ENCODE data around the gene TUBGCP6.

Gene TUBGCP6

DNA sequence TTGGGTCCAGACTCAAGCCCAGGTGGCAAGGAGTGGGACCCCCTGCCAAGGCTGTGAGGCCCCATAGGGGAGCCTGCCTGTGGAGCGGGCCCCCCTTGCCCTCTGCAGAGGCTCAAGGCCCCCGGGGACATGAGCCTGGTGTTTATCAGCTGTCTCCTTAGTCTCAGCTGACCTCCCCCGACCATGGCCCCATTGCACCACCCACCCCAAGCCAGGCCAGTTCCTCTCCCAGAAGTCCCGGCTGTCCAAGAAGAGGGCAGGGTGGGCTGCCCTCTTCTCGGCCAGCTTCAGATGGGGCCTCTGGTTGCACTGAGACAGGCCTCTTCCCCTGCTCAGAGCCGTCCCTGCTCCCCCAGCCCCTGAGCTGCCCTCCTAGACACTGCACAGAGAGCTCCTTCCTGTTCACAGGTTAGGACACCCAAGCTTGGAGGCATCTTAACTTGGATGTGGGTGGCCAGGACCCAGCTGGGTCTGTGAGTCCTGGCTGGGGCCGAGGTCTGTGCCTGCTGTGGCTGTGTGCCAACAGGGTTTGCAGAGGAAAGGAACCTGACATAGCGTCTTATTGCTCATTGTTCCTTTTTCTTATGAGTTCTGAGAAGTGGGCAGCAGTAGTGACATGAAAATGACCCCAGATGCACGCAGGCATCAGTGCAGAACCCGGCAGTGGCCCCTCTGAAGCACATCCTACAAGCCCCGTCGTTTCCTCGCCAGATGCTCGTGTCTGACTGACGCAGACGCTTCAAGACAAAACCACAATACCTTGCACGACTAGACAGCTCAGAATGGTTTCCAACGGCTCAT is 53.7 kb downstream of the TUBGCP6 start:
- peak; percentile 79 for DNase-seq

DNA sequence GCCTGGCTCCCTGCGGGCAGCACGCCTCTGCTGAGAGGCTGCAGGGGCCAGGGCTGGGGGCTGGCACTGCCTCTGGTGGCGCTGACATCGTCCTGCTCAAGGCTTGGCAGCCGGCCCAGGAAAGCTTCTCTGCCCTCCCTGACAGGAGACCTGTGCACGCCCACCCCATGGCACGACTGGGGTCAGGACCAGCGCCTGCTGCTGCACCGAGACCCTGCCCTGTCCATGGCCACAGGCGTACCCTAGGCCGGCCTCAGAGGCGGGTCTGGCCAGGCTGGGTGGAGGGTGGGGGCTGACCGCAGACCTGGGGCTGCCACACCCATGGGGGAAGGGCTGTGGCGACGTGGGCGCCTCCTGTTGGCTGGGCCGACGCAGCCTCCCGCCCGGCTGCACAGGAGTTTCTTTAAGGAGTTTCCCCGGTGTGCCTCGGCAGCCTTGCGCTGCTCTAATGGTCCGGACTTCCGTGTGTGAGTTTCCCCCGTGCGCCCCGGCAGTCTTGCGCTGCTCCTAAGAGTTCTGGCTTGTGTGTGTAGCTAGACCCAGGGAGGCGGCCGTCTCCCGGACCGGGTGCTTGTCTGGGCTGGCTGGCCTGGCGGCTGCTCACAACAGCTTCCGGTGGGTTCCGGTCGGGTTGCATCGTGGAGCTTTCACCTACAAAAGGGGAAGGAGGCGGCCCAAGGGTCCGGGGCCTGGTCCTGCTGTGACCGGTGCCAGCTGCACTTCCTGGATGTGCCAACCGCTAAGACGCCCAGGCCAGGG is 54.5 kb downstream of the TUBGCP6 start:
- DNase-seq, result peak; percentile 87

DNA sequence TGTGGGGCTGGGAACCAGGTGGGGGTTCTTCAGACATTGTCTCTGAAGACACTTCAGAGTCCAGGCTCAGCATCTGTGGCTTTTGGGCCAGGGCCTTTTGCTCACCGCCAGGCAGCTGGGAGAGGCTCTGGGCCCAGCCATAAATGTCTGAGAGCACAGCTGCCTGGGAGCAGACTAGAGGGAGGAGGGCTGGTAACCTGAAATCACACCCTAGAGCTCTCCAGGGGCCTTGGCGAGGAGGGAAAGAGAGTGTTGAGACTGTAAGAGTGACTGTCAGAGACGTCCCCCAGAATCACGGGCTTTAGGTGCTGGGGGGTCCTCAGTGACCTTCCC is 55.0 kb downstream of the TUBGCP6 start:
- DNase-seq, result no peak

DNA sequence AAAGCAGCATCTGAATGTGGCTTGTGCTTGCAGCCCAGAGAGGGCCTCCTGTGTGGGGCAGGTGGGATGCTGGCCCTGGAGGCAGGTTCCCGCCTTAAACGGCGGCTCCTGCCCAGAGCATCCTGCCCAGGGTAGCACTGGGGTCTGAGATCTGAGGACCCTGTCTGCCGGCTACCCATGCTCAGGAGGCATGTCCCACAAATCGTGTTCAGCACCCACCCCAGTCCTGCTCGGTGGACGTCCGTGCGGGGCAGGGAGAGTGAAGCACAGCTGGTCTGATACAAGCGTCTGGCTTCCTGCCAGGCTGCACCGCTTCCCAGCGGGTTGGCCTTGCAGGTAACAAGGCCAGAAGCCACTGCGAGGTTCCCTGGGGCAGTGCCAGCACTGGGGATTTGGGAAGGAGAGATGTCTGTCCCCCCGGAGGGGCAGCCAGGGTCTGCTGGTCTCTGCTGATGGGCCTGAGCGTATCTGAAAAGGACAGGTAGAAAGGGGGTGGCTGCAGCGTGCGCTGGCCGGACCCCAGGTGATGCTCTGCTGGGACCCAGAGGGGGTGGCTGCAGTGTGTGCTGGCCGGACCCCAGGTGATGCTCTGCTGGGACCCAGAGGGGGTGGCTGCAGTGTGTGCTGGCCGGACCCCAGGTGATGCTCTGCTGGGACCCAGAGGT is 55.5 kb downstream of the TUBGCP6 start:
- DNase-seq, result no peak

DNA sequence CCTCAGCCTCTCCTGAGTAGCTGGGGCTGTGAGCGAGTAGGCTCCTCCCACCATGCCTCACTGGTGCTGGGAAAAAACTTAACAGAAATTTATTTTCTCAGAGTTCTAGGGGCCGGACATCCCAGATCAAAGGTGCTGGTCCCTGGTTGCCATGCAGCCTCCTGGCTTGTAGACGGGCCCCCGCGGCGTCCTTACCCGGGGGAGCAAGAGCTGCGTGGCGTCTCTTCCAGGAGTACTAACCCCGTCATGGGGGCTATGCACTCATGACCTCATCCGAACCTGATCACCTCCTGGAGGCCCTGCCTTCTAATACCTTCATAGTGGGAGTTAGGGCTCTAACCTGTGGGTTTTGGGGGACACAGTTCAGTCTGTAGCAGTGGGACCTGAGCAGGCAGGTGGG is 56.5 kb downstream of the TUBGCP6 start:
- DNase-seq, result no peak

DNA sequence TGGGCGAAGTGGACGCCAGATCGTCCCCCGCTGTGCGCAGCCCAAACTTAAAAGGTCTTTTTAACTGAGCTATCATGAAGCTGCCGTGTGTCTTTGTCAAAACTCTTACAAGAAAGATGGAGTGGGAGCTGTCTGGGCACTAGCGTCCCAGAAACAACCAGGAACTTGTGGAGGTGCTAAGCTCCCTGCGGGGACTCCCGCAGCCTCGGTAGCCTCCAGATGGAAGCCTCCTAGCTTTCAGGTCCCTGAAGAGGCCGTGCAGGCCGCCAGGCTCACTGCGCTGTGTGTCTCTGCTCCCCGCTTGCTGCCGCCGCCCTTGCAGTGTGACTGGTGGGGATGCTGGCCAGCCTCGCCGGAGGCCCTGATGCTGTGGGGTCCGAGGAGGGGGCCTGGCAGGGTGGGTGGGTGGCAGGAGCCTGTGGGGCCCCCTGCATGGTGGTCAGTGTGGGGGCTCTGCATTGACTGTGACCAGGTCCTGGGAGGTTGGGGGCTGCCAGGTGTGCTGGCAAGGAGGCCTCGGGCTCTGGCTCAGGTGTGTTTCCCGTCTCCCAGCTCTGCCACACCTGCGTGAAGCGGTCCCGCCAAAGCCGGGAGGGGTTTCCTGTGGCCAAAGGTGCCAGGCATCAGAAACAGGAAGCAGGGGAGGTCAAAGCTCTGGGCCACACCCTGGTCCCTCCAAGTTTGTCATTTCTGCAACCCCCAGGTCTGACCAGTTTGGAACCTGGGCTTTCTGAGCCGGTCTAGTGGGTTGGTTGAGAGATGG is 57.9 kb downstream of the TUBGCP6 start:
- DNase-seq, result peak; percentile 43

DNA sequence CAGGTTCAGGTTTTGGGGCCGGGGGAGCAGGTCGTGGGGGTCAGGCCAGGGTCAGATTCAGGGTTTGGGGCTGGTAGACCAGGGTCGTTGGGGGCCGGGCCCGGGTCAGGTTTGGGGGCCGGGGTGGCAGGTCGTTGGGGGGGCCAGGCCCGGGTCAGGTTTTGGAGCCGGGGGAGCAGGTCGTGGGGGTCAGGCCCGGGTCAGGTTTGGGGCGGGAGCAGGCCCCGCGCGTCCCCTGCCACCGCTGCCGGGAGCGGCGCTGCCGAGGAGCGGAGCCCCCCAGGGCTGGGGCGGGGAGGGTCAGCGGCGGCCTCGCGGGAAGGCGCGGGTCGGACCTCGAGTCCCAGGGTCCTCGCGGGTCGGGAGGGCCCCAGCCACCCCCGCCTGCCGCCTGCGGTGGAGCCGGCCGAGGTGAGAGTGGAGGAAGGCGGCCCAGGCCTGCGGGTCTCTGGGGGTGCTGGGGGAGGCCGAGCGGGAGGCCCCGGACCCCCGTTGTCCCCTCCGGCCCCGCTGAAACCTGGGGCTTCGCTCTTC is 58.6 kb downstream of the TUBGCP6 start:
- no peak for DNase-seq

DNA sequence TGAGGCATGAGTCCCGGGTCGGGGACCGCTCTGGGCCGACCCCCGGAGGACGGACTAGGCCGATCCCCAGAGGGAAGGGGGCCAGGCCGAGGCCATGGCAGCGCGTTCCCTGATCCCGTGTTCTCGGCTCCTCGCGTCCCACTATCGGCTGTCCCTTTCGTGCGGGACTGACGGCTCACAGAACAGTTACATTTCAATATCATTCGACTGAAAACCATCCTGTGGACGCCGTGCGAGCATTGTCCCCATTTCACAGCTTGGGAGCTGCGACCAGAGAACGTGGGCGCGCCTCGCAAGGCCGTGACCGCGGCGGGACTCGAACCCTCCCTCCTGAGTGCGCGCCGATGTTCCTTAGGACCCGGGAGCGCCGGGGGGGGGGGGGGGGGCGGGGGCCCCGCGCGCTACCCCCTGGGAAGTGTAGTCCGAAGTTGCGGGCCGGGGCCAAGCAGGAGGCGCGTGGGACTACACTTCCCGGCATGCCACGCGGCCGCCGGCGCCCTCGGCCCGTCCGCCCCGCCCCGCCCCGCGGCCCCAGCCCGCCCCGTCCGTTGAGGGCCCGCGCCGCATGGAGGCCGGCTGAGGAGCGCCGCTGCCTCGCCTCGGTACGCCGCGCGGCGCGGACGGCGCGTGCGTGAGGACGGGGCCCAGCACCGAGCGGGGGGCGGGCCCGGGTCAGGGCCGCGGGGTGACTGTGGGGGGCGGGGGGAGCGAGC is 59.3 kb downstream of the TUBGCP6 start, which contains the start of gene TRABD:
Gene TRABD, plus strand, starts transcription at position 539 of the 713 bp plus-strand sequence. CDS start 7,148 bp downstream, outside the sequence.
- peak; percentile 93 for DNase-seq

DNA sequence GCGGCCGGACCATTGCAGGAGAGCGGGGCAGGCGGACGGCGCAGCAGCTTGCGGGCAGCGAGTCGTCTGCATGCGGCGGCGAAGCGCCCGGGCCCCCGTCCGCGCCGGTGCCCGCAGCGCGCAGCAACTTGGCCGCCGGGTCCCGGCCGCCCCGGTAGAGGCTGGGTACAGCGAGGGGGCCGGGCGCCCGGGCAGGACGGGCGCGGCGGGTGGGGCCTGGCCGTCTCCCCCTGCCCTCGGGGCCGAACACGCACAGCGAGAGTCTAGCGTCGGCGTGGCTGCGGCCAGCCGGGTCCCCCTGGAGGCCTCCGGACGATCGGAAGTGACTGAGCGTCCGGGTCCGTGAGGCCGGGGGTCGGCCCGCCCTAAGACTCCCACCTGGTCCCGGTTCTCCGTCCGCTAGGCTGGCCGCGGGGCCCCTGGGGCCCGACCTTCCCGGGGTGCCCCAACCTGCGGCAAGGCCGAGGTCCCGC is 59.9 kb downstream of the TUBGCP6 start:
- DNase-seq, result no peak

DNA sequence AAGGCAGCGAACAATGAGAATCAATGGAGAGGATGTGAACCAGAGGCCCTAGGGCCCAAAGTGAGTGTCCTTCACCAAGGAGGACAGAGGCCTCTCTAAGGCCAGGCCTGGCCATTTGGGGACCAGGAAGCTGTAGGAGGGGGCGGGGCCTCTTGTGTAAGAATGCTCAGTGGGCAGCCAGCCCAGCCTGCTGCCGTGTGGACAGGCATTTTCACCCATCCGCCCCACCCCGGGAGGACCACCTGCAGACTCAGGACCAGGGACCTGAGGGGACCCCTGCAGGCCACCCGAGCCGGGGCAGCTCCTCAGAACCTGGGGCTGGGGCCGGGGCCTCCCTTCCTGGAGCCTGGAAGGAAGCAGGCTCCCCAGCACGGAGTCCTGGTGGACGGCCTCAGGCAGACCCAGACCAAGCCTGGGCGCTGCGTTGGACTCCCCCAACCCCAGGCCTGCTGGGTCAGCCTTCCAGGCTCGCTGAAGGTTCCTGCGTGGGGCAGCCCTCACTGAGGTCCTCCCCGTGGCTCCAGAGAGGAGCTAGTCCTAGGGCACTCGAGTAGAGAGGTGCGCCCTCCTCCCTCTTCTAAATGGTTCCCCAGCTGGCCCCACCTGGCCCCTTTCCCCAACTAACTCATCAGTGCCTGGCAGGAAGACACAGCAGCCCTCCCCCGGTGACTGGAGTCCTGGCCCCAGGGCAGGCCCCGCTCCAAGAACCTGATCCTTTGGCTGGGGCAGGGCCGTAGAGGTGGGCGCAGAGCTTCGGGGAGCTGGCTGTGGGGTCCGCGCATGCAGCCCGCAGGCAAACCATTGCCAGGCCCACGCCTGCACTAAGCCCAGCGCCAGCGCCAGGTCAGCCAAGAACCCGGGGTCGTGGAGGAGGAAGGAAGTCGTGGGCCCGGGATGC is 60.6 kb downstream of the TUBGCP6 start:
- no peak for DNase-seq

DNA sequence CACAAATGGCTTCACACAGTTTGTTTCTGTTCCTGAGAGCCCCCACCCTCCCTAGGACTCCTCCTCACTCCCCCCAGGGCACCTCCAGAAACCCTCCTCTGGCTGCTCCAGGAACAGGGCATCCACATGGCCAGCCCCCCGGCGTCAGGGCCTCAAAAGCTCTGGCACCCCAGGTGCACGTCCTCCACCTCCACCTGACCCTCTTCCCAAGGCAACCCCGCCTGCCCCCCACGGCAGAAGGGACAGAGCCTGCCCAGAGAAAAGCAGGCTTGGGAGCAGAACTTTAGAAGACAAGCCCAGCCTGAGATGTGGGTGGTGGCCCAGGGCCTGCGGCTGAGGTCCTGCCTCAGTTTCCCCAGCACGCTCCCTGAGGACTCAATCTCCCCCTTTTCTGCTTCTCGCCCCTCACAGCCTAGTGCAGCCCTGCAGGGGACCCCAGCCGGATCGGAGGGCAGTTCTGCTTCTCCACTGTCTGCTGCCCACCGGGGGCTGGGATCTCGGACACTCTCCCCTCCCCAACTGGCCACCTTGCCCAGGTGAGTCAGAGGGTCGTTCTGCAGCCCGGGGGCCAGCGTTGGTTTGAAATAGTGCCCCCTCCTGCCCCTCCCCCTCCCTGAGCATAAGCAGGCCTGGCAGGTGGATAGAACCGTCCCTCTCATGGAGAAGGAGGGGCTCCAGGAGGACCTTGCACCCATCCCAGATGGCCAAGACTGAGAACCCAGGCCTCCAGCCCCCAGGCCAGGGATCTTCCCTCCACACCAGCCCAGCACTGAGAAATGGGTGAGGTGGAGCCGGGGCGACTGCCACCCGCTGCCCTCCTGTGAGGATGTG is 61.5 kb downstream of the TUBGCP6 start:
- DNase-seq, result no peak

DNA sequence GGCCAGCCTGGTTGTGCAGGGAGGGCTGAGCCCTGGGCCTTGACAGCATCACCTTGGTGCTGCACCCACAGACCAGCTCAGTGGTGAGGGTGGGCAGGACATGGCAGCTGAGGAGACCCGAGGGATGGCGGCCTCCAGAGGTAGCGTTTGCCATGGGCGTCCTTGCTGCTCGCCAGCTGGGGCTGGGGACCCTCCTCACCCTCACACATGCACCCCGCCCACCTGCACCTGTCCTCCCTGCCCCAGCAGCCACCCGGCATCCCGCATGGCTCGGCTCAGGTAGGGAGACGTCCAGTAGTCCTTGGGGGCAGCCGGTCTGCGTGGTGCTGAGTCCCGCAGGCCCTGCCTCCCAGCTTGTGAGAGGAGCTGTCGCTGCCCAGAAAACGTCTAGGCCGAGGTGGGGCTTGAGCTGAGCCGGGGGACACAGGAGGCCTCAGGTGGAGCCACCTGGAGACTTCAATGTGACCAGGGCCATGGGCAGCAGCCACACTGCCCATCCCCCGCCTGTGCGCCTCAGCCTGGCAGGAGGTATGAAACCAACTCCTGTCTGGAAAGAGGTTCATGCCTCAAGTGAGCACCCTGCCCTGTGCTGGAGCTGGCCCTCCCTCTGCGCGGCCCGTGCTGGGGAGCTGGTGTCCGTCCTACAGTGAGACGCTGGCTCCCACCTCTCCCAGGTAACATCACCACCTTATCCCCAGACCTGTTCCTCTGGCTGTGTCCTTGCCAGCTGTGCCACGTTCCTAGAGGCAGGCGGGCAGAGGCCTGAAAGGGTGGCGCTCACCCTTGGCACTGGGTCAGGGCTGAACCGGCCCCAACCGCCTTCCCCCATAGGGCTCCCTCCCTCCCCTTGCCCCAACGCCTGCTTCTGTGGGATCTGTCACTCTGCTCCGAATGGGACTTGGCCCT is 62.4 kb downstream of the TUBGCP6 start:
- no peak for DNase-seq

DNA sequence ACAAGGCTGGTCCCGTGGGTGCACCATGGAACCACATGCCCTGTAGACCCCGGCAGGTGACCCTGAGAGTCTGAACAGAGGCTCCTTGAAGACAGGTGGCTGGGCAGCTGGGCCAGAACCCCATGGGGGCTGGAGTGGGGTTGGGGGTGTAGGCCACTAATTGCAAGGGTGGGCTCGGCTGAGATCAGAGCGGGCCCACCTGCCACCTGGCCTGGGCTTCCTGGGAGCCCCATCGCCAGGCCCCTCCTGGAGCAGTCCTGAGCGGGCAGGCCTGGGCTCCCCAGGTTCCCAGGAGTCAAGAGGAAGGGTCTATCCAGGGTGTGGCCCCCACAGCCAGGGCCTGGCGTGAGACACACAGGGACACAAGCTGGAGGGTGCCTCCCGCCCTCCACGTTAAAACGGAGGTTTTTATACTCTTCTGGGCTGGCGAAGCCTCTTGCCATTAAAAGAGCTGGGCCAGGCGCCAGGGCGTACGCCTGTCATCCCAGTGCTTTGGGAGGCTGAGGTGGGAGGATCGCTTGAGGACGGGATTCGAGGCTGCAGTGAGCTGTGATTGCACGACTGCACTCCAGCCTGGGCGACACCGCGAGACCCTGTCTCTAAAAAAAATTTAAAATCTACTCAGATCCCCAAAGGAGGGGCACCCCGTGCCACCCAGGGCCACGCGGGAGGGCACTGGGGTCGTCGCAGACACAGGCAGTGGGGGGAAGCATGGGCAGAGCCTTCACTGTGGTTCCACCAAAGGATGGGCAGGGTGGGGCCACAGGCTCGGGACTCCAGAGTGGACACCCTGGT is 63.9 kb downstream of the TUBGCP6 start:
- no peak for DNase-seq

DNA sequence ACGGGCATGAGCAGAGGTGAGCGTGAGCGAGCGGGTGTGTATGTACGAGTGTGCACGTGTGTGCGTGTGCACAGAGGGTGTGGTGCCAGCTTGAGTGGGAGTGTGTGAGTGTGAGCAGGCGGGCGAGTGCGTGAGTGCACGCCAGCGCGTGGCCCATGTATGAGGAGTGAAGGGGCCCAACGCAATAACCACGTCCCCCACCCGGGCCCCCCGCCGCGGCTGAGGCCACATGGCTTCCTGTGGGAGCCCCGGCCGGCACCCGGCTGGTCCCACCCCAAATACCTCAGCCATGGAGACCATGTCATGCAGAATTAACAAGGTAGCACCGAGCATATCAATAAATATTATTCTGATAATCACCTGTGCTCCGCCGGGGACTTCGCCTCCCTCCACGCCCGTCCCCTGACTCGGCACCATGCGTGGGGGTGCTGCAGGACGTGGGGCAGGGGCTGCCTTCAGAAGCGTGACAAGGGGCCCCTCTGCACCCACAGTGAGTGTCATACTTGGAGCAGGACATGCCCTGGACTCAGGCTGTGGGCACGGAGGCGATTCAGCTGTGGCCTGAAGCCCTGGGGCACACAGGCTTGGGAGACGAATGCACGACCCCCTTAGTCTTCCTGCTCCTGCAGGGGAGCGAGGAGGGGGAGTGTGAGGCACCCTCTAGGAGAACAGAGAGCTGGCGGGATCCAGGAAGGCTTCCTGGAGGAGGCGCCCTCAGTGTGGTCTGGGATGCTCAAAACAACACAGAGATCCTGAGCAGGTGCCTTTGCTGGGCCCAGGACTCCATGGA is 64.7 kb downstream of the TUBGCP6 start:
- DNase-seq, result no peak

DNA sequence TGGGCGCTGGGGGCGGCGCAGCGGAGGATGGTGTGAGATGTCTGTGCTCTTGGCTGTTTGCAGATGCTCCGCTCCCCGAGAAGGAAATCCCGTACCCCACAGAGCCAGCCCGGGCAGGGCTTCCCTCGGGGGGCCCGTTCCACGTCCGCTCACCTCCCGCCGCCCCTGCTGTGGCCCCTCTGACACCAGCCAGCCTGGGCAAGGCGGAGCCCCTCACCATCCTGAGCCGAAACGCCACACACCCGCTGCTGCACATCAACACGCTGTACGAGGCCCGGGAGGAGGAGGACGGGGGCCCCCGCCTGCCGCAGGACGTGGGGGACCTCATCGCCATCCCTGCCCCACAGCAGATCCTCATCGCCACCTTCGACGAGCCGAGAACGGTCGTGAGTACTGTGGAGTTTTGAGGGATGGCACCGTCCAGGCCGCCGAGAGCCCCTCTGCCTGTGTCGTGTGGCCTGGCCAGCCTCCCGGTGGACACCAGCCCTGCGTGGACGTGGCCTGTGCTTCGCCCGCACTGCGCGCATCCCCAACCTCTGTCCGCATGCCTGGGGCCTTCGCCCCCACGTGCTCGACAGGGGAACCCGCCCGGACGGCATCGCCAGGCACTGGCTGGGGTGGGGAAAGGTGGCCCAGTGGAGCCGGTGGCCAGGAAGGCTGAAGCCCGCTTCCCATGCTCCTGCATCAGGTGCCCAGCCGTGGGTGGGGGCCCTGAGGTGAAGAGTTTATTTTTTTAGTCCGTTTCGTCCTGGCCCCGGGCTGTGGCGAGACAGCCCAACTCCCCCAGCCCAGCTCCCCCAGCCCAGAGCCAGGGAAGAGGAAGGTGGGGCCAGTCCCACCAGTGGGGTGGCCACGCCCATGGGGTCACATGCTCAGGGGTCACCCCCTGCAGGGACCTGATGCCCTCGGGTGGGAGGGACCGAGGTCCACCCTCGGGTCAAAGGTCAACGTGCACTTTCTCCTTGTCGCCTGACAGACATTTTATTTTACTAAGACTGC is 65.7 kb downstream of the TUBGCP6 start:
- no peak for DNase-seq

DNA sequence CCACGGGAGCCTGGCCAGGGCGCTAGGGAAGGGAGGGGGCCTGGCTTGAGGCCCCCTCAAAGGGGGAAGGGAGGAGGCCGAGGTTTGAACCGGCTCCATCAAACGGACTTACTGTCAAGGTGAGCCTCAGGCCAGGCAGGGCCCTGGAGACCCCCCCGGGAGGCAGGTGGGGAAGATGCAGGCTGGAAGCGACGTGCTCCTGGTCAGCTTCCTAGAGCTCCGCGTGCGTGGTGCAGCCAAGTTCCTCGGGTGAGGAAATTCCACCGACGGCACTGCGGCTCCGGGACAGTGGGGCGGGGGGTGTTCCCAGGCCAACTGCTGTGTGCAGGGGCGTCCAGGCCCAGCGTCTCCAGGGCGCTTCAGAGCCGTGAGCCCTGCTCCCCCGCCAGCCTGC is 66.4 kb downstream of the TUBGCP6 start:
- no peak for DNase-seq

Data from activated CD4-positive, alpha-beta T cell treated with anti-CD3 and anti-CD28 coated beads, Interleukin-2, Interleukin-6, amounts not matched to agents 100 ng/mL and 50 ng/mL, durations not matched to agents 16 hours and 8 hours (primary cell).